DND-41 (cell line): ENCODE results near the gene PARS2.

Experiments
- ATAC-seq: fragments of 200-7000 bp; cut with Tn5 transposase; 3 replicates; pipeline ENCODE4 v1.9.1; 2021; ENCODE audit warnings: low read depth; ENCODE audit not compliant: insufficient read depth
- DNase-seq: peaks from one replicate; pipeline ENCODE4 v3.0.0-alpha.2; 2020
- H2AFZ ChIP-seq: 2 replicates; pipeline ENCODE4 v1.6.0; 2012; ENCODE audit warnings: low read depth, low read length
- H3K27ac ChIP-seq: 2 replicates; pipeline ENCODE4 v1.5.1; 2012; ENCODE audit warnings: low read length, inconsistent platforms
- H3K27me3 ChIP-seq: fragments of 200-600 bp; sonication (generic); 2 replicates; pipeline ENCODE4 v1.6.0; 2012; ENCODE audit warnings: low read length, mild to moderate bottlenecking, inconsistent platforms; ENCODE audit not compliant: insufficient read depth, poor library complexity
- H3K36me3 ChIP-seq: 2 replicates; pipeline ENCODE4 v1.5.1; 2012; ENCODE audit warnings: low read length, inconsistent platforms; ENCODE audit not compliant: insufficient read depth
- H3K4me1 ChIP-seq: 2 replicates; pipeline ENCODE4 v1.5.1; 2012; ENCODE audit warnings: mild to moderate bottlenecking, low read length; ENCODE audit not compliant: insufficient read depth
- H3K4me2 ChIP-seq: 2 replicates; pipeline ENCODE4 v1.6.0; 2012; ENCODE audit warnings: mild to moderate bottlenecking, moderate library complexity, low read length, inconsistent platforms; ENCODE audit not compliant: insufficient read depth
- H3K4me3 ChIP-seq, 2 experiments: fragments of 200-600 bp in 1 of 2; shearing (Covaris generic) in 1 of 2; 2 replicates each; pipeline ENCODE4 v1.5.1; 2012 to 2016; ENCODE audit warnings: inconsistent platforms in 2 of 2, low read length in 2 of 2, mild to moderate bottlenecking in 2 of 2, low read depth in 1 of 2, moderate library complexity in 1 of 2
- H3K79me2 ChIP-seq: 2 replicates; pipeline ENCODE4 v1.6.0; 2012; ENCODE audit warnings: low read length, inconsistent platforms; ENCODE audit not compliant: insufficient read depth
- H3K9ac ChIP-seq: 2 replicates; pipeline ENCODE4 v1.6.0; 2012; ENCODE audit warnings: low read depth, mild to moderate bottlenecking, inconsistent platforms, low read length, moderate library complexity
- H3K9me3 ChIP-seq: 2 replicates; pipeline ENCODE4 v1.5.1; 2012; ENCODE audit warnings: low read length, moderate library complexity, mild to moderate bottlenecking, inconsistent platforms; ENCODE audit not compliant: insufficient read depth, severe bottlenecking
- H4K20me1 ChIP-seq: 2 replicates; pipeline ENCODE4 v1.6.0; 2012; ENCODE audit warnings: low read length; ENCODE audit not compliant: insufficient read depth
- EZH2 ChIP-seq: IDR thresholded peaks from 3 replicates; pipeline ENCODE4 v1.6.1; 2012; ENCODE audit warnings: borderline replicate concordance, low read depth, mild to moderate bottlenecking, moderate library complexity, low read length, inconsistent platforms; ENCODE audit not compliant: severe bottlenecking
- TF ChIP-seq, protein P1 (sequence below): IDR thresholded peaks from 2 replicates; pipeline ENCODE4 v1.5.1; 2012; ENCODE audit warnings: borderline replicate concordance, low read length, moderate library complexity, mild to moderate bottlenecking; ENCODE audit not compliant: poor library complexity, severe bottlenecking; ENCODE audit errors: extremely low read depth

PARS2 gene

DNA sequence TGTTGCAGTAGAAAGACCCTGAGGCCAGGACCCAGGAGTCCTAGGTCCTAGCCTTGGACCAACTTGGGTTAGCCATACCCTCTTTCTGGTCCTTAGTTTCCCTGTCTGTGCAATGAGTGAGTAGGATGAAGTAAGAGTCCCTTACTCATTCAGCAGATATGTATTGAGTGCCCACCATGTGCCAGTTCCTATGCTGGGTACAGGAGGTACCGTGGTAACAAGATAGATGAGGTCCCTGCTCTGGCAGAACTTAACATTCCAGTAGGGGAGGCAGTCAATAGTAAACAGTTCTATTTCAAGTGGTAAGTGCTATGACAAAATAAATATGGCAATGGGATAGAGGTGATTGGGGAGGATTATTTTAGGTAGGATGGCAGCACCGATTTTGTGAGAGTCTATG, 18.3 kb upstream of the PARS2 start:
- Histone ChIP-seq H3K27me3 (no peaks in the 10 kb centered on the region), H4K20me1 (no peaks in the 10 kb centered on the region), H2AFZ (no peak overlapping the region), H3K9ac (no peak overlapping the region), H3K36me3 (no peaks in the 10 kb centered on the region), H3K27ac (no peak overlapping the region), H3K4me2 (no peak overlapping the region), H3K4me3 (no peak overlapping the region), H3K79me2 (no peaks in the 10 kb centered on the region), H3K9me3 (no peaks in the 10 kb centered on the region), H3K4me1 (no peaks in the 10 kb centered on the region)
- ATAC-seq = no peak
- no peak for TF ChIP-seq EZH2
- TF ChIP-seq, protein P1, sequence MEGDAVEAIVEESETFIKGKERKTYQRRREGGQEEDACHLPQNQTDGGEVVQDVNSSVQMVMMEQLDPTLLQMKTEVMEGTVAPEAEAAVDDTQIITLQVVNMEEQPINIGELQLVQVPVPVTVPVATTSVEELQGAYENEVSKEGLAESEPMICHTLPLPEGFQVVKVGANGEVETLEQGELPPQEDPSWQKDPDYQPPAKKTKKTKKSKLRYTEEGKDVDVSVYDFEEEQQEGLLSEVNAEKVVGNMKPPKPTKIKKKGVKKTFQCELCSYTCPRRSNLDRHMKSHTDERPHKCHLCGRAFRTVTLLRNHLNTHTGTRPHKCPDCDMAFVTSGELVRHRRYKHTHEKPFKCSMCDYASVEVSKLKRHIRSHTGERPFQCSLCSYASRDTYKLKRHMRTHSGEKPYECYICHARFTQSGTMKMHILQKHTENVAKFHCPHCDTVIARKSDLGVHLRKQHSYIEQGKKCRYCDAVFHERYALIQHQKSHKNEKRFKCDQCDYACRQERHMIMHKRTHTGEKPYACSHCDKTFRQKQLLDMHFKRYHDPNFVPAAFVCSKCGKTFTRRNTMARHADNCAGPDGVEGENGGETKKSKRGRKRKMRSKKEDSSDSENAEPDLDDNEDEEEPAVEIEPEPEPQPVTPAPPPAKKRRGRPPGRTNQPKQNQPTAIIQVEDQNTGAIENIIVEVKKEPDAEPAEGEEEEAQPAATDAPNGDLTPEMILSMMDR = no peak
- no peak for DNase-seq

DNA sequence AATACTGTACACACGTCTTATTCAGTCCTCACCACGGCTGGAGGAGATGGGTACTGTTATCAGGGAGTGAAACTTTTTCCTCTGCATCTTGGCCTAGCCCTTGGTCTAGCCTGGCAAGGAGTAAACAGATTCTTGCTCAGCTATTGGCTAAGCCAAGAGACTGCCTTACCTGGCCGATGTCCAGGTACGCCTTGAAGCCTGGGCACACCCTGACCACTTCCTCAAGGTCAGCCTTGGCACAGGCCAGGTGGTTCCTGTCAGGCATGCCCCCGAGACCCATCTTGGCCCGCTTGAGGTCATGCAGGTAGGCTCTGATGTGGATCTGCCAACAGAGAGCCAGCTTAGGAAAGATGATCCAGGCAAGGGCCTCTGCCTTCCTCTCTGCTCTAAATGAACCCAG, 17.8 kb upstream of the PARS2 start:
- Histone ChIP-seq H3K36me3 (no peaks in the 10 kb centered on the region), H3K9ac (no peak overlapping the region), H3K27ac (no peak overlapping the region), H3K4me2 (no peak overlapping the region), H2AFZ (no peak overlapping the region), H3K4me3 (no peak overlapping the region), H3K9me3 (no peaks in the 10 kb centered on the region), H3K27me3 (no peaks in the 10 kb centered on the region), H3K79me2 (no peaks in the 10 kb centered on the region), H3K4me1 (no peaks in the 10 kb centered on the region), H4K20me1 (no peaks in the 10 kb centered on the region)
- TF ChIP-seq, protein P1 = no peak
- TF ChIP-seq EZH2 = no peak
- ATAC-seq = no peak
- no peak for DNase-seq

DNA sequence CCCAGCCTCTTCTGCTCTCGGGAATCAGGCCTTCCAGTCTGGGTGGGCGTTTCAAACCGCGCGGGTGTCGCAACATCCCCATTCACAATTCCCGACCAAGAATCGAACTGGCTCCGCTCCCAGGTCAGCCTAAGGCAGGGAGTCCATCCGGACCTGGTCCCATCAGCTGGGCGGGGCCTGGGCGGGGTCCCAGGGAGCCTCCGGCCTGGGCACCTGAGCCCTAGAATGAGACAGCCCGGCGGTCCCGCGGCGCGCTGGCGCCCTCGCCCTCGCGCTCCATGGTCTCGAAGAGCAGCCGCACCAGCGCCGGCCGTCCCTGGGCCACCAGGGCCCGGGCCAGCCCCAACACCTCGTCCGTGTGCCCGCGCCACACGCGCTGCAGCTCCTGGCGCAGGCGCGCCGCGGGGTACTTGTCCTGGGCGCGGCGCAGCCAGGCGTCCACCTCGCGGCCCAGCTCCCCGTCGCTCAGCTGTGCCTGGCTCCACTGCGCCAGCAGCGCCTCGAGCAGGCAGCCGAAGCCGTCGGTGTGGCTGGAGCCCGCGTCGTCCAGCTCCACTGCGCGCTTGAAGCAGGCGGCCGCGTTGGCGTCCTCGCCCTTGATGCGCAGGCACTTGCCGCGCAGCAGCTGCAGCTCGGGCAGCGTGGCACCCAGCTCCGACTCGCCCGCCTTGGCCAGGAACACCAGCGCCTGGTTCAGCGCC, 16.9 kb upstream of the PARS2 start:
- no peak for TF ChIP-seq EZH2
- TF ChIP-seq, protein P1 = no peak
- Histone ChIP-seq H3K27me3 (no peaks in the 10 kb centered on the region), H3K79me2 (no peaks in the 10 kb centered on the region), H3K4me2 (no peak overlapping the region), H3K4me3 (no peak overlapping the region), H4K20me1 (no peaks in the 10 kb centered on the region), H3K27ac (no peak overlapping the region), H3K36me3 (no peaks in the 10 kb centered on the region), H2AFZ (no peak overlapping the region), H3K9ac (no peak overlapping the region), H3K4me1 (no peaks in the 10 kb centered on the region), H3K9me3 (no peaks in the 10 kb centered on the region)
- DNase-seq (no peak), ATAC-seq (no peak)

GRCh38 chr1:54777431-54777830, 13.1 kb upstream of the PARS2 start:
- ATAC-seq = no peak
- H3K27me3 ChIP-seq = no peaks in the 10 kb centered on the region

More at GRCh38 chr1:54777431-54777830, 13.1 kb upstream of the PARS2 start:
- Histone ChIP-seq H3K4me2 (no peak overlapping the region), H3K4me1 (no peaks in the 10 kb centered on the region), H3K27ac (no peak overlapping the region), H3K4me3 (no peak overlapping the region), H3K9ac (no peak overlapping the region), H4K20me1 (no peaks in the 10 kb centered on the region), H3K36me3 (no peaks in the 10 kb centered on the region), H3K9me3 (no peaks in the 10 kb centered on the region), H2AFZ (no peak overlapping the region), H3K79me2 (no peaks in the 10 kb centered on the region)
- TF ChIP-seq, protein P1 = no peak
- no peak for TF ChIP-seq EZH2
- DNase-seq = no peak
